MG63 (cell line): ENCODE results near the gene NTRK3. TPM values are rescaled to one million over a fixed set of nuclear protein-coding genes. Genes with fewer than 3 reads are reported as not detected.

Experiments used
- DNase-seq: peaks from one replicate; pipeline ENCODE4 v3.0.0-alpha.2; 2020
- H3K27me3 ChIP-seq: fragments of 250-450 bp; sonication (Bioruptor Pico); 2 replicates; pipeline ENCODE4 v1.5.1; 2020; ENCODE audit warnings: mild to moderate bottlenecking, moderate library complexity
- H3K36me3 ChIP-seq: fragments of 250-450 bp; sonication (Bioruptor Pico); 2 replicates; pipeline ENCODE4 v1.5.1; 2020; ENCODE audit warnings: mild to moderate bottlenecking, moderate library complexity
- H3K4me3 ChIP-seq: fragments of 250-450 bp; sonication (Bioruptor Pico); 2 replicates; pipeline ENCODE4 v1.5.1; 2020; ENCODE audit warnings: mild to moderate bottlenecking, moderate library complexity
- H3K9me3 ChIP-seq: fragments of 250-450 bp; sonication (Bioruptor Pico); 2 replicates; pipeline ENCODE4 v1.5.1; 2020; ENCODE audit warnings: mild to moderate bottlenecking, moderate library complexity
- total RNA-seq: library from RNA; depleted of rRNA; stranded (reverse); fragments of >200 nt; shearing (Covaris generic); gene quantifications from 2 replicates; pipeline ENCODE4 v1.2.3, GENCODE V29; 2014; ENCODE audit warnings: low replicate concordance; rRNA removed

The NTRK3 gene
- total RNA-seq, 1 experiment from 2014 or later, result 4.0 TPM

DNA sequence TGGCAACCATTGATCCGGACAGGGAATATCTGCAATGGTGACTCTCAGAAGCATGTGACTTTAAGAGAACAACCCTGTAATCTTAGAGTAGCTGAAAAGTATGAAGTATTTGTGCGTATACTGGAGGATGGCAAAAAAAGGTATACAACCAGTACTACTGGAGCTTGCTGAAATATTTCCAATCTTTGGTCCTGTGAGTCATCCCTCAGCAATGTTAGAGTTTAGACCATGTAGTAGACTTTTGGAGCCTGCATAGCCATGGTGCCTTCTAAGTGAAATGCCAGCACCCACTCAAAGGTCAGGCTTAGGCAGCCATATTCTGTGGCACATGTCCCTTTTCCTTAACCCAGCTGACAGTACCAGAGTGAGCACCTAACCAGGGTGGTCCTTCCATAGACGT, 429.4 kb downstream of the NTRK3 start:
- Histone ChIP-seq H3K4me3 (no peak overlapping the region), H3K9me3 (peaks cover 25% of the 10 kb centered on the region), H3K27me3 (no peaks in the 10 kb centered on the region), H3K36me3 (no peaks in the 10 kb centered on the region; the same call in 1 of the 2 replicates)
- DNase-seq, result no peak

DNA sequence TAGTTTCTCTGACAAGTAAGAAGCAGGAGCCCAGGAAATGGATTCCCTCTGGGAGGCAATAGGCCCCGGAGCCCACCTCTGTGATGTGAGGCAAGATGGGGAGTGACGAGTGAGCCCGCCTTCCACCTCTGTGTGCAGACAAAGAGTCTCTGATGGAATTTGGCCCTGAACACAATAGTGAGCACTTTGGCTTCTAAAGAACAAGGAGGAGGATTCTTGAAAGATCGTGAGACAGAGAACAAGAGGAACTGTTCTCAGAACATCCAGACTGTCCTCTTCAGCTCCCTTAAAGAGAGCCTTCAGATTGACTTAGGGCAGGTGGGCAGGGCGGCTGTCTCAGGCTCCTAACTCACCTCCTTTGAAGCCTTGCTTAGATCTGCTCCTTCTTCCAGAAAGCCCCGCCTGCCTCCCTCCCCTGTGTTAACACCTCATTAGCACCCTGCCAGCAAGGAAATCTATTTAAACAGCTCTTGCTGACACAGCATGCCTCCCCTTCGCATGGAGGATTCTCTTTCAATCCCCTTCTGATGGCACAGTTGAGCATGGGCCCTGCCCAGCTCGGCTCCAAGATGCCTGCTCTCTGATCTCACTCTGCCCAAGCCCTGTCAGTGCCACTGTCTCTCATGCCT, 430.3 kb downstream of the NTRK3 start:
- H3K27me3 ChIP-seq, result no peaks in the 10 kb centered on the region
- H3K9me3 ChIP-seq, result peaks cover 25% of the 10 kb centered on the region
- no peak for DNase-seq
- no peaks in the 10 kb centered on the region; the same call in 1 of the 2 replicates for H3K36me3 ChIP-seq
- no peak overlapping the region for H3K4me3 ChIP-seq

DNA sequence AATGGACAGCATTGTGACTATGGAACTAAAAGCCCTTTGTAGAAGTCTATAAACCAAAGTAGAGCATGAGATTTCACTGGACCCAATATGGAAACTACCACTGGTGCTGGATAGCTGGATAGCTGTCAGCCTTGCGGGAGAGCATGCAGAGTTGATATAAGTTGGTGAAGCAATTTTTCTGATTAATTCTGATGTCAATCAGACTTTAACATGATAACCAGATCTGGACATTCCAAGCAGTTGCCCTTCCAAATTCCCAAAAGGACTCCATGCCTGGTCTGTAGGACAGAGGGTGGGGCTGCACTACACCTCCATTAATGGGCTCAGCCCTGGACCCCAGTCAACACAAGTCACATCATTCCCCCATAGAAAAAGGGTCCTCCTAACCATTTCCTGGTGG, 437.8 kb downstream of the NTRK3 start:
- no peak for DNase-seq
- H3K9me3 ChIP-seq, result no peaks in the 10 kb centered on the region; the same call in 1 of the 2 replicates
- H3K36me3 ChIP-seq, result no peaks in the 10 kb centered on the region
- H3K27me3 ChIP-seq, result no peaks in the 10 kb centered on the region
- H3K4me3 ChIP-seq, result no peak overlapping the region

DNA sequence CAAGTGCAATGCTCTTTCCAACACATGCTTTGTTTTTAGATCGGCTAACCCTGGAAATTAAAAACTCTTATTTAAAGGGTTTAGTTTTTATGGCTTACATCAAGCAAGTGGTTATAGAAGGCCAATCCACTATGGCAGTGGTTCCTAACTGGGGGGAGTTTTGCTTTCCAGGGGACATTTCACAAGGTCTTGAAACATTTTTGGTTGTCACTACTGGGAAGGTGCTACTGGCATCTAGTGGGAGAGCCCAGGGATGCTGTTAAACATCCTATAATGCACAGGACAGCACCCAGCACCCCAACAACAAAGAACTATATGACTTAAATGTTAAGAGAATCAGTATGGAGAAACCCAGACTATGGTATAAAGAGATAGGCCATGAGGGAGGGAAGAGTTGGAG, 439.0 kb downstream of the NTRK3 start:
- Histone ChIP-seq H3K36me3 (no peaks in the 10 kb centered on the region), H3K27me3 (no peaks in the 10 kb centered on the region), H3K4me3 (no peak overlapping the region), H3K9me3 (no peaks in the 10 kb centered on the region; the same call in 1 of the 2 replicates)
- DNase-seq, result no peak

DNA sequence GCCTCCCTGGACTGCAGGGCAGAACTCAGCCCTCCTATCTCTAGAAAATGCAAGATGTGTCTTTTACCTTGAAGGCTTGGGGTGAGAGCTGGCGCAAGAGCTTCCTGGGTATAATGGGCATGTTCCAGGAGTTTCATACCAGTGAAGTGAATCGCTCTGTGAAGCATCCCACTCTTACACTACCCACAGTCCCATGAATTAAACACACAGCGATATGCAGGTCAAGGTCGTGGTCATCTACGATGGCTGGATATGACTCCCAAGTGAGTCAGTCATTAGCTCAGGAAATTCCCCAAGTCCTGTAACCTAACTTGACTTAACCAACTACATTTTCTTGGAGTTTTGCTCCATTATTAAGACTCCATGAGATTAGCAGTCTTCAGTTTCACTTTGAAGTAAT, 439.7 kb downstream of the NTRK3 start:
- Histone ChIP-seq H3K4me3 (no peak overlapping the region), H3K27me3 (no peaks in the 10 kb centered on the region), H3K36me3 (no peaks in the 10 kb centered on the region), H3K9me3 (no peaks in the 10 kb centered on the region; the same call in 1 of the 2 replicates)
- peak; percentile 84 for DNase-seq

DNA sequence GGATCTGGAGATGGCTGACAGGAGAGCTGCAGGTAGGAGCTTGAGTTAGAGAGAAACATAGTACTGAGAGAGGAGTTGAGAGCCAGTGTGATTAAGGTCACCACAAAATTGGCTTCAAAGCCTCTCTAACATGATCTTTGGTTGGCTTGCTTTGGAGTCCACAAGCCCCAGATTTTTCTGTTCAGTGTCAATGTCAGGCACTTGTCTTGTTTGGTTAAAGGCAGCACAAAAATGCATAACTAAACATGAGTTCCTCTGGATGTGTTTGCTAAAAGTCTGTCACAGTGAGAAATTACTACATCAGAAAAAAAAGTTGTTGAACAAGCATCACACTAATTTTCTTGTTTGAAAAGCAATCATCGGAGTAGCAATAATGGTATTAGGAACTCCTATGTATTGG, 440.5 kb downstream of the NTRK3 start:
- Histone ChIP-seq H3K9me3 (no peaks in the 10 kb centered on the region; the same call in 1 of the 2 replicates), H3K4me3 (no peak overlapping the region), H3K27me3 (no peaks in the 10 kb centered on the region), H3K36me3 (no peaks in the 10 kb centered on the region)
- no peak for DNase-seq

Other genes starting within 250 kb of the NTRK3 start
- 41.4 and 49.7 TPM in 2 replicates for gene MRPL46, start 210.6 kb upstream of the NTRK3 start, total RNA-seq
- gene MRPS11, start 211.0 kb upstream of the NTRK3 start, total RNA-seq, result 103 and 231 TPM in 2 replicates